GM19468 (cell line): ENCODE measurements around the gene ST7.
A peak's percentile ranks its signal among the peaks of the same experiment; 100 is the strongest.

Source experiments
- ATAC-seq: cut with Tn5 transposase; IDR thresholded peaks from one replicate; pipeline ENCODE4 v1.9.1; 2021; ENCODE audit warnings: mild to moderate bottlenecking, moderate library complexity, moderate number of reproducible peaks; ENCODE audit not compliant: unreplicated experiment; ENCODE audit errors: extremely low read depth

The ST7 gene

DNA sequence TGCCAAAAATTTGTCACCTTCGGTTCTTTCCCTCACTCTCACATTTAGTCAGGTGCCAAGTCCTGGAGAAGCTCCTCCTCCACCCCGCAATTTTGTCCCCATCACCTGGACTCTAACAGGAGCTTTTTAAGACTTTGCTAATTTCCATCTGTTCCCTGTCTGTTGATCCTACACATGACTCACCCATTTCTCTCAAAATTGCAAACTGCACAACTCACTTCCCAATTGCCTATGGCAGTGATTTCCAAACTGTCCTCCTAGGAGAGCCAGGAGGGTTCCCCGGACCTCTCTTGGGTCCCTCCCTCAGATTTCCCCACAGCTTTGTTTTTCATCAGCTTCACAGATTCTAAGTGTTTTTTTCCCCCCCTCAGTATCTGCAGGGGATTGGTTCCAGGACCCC lies 249.2 kb downstream of the ST7 start:
- ATAC-seq: no peak

DNA sequence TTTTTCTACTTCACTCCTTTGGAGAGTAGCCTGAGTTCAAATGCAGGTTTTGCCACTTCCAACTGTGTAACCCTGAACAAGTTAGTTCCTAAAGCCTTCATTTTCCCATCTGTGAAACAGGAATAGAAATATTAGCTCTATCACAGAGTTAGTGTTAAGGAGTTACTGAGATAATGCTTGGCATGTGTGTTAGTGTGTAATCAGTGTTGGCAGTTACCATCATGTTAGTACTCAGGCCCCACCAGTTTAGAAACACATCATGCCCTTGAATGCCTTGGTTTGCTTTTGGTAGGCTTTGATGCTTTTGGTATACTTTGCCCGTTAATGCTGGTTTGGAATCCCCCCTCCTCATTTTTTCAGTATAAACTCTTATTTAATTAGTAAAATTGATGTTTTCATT lies 249.9 kb downstream of the ST7 start:
- no peak for ATAC-seq

DNA sequence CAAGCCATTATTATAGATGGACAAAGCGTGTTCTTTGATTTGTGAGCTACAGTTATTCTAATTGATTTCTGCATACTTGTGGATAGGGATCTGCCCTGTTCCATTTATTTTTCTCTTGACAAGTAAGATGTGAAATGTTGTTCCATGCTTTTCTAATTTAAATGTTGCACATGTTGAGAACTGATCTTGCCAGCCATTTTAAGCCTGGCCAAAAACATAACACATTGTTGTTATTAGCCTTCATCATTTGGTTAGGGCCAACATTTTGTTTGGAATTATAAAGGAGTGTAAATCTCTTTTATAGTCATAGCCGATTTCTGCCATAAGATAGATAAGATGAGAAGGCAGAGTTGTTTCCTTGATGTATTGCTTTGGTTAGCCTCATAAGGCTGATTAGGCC lies 252.6 kb downstream of the ST7 start:
- no peak for ATAC-seq

DNA sequence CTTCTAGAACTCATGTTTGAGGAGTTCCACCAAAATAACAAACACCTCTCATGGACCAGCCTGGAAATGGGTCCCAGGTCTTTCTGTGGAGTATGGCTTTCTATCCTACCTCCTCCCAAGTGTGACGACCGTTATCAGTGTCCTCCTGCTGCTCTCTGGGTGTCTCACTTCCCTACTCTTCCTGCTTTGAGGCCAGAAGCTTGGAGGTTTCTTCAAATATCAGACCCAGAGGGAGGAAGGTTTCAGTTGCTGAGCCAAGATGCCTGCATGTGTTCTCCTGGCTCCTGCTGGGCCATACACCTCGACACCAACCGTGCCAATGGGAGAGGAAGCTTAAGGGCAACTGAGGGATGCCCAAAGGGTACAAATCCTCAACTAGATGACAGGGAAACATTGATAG lies 255.0 kb downstream of the ST7 start:
- ATAC-seq: no peak

DNA sequence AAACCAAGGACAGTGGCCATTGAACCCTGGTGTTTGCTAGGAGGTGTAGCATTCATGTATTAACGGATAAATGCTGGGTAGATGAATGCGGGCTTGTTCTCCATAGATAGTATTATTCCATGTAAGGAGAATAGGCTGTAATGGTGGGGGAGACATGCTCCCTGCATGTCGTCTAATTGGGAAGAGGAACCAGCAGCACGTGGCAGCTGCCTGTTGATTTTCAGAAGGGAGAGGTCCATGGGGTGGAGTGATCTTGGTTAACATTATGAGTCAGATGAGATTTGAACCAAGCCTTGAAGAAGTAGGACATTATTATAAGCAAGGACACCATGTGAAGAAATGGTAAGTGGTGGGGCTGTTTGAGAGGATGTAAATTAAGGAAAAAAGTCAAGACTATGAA lies 257.1 kb downstream of the ST7 start:
- no peak for ATAC-seq

DNA sequence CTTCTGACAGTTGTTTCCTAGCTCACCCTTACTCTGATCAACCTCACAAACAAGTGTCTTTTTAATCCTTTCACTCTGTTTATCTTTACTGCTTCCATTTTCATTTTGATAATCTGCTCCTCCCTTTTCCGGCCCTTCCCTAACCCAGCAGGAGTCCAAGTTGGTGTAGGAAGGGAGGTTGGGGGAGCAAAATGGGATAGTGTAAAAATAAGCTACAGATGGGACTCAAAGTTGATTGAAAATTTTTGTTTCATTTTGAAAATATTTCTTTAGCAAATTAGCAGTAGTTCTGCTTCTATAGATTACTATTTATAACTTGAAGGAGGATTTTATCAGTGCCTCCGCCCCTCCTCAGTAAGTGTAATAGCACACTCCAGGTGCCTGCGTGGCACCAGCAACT lies 257.6 kb downstream of the ST7 start:
- ATAC-seq: no peak

DNA sequence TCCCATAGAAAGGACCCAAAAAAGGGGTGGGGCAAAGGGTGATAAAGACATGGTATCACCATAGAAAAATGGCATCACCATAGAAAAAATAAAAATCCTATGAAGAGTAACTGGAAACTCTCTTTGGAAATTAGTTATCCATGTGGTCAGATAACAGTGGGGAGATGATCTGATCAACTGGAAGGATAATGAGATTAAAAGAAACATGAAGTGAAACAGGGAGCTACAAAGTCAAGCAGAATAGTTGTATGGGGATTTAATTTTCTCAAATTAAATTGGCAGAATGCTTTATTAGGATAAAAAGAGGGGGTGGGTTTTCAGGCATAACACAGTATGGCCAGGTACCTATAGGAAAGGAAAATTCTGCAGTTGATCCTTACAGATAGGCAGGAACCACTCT lies 258.3 kb downstream of the ST7 start:
- ATAC-seq: no peak

DNA sequence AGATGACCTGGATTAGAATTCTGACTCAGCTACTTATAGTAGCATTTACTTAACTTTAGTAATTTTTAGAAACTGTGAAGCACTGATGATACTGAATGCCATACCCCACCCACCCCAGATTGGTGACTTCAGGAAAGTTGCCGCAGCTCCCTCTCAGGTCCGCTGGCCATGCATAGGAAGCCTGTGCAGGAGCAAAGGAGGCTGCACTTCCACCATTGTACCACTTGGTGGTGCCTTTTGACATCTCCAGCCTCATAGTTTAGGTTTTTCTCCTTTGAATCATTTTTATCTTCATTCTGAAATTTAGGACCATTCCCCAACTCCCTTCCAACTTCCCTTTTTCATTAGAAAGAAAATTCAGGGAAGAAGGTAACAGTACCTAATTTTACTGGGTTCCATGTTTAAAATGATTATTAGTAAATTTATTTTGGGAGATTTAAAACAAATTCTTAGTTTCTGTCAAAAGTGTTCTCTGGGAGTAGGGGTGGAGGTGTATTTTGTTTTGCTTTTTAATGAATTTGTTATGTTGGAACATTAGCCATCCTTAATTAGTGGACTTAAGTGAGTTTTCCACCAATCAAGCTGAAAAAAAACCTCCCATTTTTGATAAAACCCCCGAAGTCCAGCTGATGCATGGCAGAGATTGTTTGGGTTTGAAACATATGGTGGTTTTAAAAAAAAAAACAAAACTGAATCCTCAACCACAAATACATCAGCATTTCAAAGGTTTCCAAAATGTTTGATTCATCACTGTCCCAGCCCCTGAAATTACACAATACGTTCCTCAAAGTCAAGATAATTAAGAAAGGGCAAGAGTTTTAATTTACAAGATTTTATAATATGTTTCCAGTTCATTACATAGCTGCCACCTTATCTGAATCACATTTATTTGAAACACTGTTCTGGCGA lies 259.9 kb downstream of the ST7 start:
- ATAC-seq: peak; percentile 74

DNA sequence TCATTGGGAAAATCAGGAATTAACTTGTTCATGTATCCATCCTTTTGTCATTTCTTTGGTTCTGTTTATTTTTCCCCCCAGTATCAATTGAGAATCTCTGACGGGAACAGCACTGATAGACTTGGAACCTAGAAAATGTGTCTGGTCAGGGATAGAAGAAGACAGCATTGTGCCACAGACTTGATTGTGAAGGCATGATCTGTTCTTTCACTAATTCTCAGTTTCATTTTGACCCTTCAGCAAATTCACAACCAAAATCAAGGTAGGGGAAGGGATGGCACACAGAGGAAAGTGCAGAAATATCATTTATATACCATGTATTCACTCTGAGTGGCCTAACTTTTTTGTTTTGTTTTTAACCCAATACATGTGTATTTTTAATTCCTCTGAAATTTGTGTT lies 262.7 kb downstream of the ST7 start:
- ATAC-seq: no peak

DNA sequence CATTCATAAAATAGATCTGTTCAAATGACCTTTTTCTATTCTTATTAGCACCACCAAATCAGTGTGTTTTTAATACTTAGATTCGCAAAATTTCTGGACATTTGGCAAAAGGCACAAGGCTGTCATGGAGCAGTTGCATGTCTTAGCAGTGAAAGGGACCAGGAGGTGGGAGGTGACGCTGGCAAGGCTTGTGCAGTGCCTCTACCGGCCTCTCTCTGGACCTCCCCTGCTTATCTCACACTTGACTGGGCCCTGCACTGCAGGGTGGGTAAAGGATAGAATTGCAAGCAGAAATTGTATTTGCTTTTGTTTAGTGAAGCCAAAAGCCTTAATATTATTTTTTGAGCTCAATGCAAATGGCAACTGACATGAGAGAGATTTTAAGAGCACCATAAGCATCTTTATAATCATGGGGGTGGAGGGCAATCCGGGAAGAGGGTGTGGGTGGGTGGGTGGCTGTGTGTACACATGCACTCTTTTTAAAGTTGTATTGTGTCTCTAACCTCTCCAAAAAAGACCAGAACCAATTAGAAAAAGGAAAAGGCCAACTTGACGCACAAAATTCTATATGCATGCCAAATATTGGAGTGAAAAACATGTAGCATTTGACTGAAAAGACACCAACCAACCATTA lies 263.3 kb downstream of the ST7 start:
- no peak for ATAC-seq

DNA sequence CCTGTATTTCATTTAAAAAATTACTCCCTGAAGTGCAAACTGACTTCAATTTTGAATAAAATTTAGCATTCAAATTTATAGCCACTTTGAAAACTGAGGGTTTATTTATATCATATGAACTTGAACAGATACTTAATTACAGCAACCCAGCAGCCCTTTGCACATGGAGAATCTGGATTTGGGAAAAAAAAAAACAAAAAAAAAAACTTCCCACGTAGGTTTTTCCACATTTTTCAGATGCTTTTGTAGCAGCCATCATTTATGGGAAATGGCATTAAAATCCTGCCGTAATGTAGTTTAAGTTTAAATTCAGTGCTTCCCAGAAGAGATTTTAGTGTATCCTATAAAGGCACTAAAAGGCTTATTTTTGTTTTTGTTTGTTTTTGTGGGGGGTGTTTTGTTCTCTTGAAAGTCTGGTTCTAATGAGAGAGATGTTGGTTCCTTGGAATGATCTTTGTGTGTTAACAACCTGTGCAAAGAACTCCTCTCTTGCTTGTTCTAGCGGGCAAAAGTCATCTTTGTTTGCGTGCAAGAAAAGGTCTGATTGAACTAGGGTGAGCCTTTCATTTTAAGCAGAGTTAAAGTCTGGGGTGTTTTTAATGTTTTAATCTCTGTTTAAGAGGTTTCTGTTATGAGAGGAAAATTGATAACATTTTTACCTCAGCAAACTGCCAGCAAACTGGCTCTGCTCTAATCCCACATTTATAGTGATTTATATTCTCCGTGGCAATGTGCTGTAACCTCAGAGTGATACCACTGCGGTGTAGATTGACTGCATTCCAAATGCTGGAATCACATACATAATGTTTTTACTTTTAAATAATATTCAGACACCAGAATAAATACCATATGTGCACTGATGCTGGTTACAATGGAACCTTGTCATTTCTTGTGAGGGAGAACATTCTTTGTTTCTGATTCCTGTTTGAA lies 264.1 kb downstream of the ST7 start:
- ATAC-seq: no peak

DNA sequence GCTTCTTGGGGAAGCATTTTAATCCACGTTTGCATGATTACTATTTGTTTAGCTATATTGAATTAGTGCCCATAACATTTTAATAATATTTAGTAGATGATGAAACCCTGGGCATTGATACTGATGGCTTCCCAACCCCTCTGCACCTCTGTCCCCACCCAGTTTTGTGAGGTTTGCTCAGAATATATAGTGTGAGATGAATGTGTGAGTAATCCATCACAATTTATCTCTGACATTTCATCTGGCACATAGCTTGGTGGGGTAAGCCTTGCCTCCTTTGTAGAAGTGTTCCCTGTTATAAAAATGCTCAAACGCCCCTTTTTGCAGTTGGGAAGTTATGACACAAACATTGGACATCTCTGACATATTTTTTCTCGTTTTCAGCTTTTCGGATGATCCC lies 265.4 kb downstream of the ST7 start:
- no peak for ATAC-seq

DNA sequence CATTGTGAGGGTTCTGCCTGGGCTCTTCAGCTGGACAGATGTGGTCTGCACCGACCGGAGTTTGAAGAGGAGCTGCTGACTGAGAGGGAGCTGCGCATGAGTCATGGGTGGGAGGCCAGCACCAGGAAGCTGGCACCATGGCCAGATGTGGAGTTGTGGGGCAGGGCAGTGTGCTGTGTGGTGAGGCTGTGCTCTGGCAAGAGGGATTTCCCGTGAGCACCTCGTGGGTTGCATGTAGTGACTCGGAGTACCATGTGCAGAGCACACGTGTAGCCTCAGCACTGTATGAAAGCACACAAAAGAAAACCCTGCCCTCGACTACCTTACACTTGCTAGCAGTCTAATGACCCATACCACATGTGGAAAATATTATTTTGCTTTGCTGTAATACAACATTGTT lies 266.2 kb downstream of the ST7 start:
- ATAC-seq: no peak

DNA sequence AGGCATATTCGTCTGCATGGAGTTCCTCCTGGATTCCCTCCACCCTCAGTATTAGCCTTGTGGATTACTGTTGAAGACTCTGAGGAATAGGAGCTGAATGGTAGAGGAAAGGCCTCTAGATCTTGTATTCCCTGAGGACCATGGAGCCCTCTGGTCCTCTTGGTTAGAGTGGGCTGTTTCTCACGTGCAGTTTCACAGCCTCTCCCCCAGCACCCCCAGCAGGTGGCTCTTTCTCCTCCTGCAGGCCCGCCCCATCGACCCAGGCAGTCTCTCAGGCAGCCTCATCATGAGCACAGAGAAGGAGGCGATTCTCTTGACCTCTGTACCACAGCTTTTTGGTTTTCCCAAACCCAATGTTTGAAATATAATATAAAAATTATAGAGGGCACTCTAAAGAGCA lies 267.5 kb downstream of the ST7 start:
- no peak for ATAC-seq

DNA sequence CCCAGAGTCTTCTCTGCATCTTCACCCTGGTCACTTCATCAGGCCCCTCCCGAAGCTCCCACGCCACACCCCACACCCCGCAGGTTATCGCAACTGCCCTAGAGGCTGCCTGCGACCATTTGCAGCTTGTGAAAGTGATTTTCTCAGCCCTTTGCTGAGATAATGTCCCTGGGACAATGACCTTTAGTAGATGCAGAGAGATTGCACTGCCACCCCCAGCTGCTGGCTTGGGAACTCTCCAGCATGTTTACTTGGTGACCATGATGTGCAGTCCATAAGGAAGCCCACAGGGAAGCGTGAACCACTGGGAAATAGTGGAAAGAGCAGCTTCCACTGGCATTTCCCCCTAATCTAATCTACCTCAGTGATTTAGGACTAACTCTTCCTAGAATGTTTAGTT lies 272.2 kb downstream of the ST7 start:
- ATAC-seq: no peak

DNA sequence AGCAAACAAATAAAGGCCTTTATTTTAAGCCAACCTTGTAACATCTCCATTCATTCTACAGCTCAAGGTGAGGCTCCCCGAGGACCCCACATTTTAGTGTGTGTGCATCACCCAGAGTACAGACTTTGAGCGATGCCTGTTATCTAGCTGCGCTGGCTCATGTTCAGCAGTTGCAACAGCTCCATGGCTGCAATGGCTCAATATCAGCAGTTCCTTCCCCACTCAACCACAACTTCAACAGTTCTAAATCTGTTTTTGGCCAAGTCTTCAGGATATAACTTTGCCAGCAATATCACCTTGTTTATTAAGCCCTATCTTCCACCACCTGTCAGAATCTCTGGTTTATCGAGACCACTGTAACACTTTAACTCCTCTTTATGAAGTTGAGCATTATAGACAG lies 273.8 kb downstream of the ST7 start:
- ATAC-seq: no peak

DNA sequence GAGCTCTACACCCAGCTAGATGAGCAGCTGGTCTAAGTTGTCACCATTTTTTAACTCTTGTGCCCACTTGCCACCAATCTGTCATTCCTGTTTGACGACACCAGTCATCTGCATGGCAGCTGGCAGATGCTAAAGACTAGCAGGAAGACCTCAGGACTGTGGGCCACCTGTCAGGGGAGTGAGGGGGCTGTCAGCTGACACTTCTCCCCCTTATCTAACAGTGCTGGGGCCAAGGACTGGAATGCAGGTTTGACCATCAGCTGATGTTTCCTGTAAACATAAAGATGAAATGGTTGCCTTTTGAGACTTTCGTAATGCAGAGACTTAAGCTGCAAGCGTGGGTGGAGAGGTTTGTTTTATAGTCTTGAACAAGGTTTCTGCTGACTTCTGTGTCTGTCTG lies 276.0 kb downstream of the ST7 start:
- ATAC-seq: no peak

DNA sequence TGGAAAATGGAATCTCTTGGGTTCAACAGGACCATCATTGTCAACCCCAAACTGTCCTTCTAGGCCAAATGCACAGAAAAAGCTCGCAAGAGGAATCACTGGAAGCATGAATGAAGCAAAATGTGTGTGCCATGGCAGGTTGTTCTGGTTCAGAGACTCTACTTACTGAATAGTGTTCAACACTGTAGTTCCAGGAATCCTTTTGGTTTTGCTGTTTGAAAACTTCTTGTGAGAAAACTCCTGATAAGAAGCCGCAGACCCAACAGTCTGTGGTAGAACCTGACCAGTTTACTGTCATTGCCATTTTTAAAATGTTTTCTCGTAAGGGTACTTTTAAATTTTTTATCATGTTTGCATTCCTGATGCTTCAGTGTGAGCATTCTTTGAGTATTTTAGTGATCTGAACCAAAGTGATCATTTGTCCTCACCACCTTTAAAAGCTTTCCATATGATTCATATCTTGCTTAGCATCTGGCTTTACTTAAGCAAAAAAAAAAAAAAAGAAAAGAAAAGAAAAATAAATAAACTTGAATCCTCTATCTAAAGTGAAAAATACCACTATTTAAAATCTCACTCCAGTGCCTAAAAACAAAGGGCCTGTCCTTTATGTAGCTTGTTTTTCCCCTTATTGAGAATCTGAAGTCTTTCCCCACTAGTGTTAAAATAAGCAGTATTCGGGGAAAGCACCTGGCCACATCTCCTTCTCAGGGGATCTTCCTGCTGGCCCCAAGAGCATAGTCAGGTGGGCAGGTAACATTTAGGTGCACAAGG lies 277.2 kb downstream of the ST7 start:
- no peak for ATAC-seq

DNA sequence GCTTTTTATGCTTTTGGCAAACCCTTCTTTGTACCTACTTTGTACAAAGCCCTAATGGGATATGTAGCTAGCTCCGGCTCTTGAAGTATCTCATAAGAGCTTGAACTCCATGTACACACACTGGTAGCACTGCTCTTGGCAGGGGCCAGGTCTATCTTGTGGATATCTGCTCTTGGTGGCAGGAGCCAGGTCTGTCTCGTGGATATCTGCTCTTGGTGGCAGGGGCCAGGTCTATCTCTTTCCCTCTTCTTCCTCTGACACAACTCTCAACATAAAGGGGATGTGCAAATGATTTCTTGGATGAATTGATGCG lies 277.7 kb downstream of the ST7 start:
- no peak for ATAC-seq

DNA sequence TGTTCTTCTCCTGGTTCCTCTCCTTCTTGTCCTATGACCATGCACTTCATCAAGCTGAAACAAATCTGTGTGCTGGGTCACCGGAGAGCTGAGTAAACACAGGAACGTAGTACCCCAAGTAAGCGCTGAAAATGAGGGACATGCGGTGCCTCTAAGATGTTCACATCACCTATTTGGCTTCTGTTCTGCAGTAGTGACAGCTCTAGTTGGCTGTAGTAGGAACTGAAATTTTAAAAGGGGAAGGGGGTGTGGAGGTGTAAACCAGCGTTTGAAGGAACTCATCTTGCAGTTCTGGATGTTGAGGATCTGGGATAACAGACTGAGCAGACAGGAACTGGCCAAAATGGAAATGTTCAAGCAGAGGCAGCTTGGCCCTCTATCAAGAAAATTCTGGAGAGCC lies 284.3 kb downstream of the ST7 start:
- ATAC-seq: no peak
